Ramos (cell line): ENCODE data around the gene CAMK1G.

Source experiments
- in situ Hi-C: fragments of 300-500 bp; cut with MboI; formaldehyde crosslinking; loops from one replicate; pipeline ENCODE4 v1.14.3; 2022; ENCODE audit warnings: low sequenced_read_pairs; ENCODE audit not compliant: unreplicated experiment

CAMK1G gene

DNA sequence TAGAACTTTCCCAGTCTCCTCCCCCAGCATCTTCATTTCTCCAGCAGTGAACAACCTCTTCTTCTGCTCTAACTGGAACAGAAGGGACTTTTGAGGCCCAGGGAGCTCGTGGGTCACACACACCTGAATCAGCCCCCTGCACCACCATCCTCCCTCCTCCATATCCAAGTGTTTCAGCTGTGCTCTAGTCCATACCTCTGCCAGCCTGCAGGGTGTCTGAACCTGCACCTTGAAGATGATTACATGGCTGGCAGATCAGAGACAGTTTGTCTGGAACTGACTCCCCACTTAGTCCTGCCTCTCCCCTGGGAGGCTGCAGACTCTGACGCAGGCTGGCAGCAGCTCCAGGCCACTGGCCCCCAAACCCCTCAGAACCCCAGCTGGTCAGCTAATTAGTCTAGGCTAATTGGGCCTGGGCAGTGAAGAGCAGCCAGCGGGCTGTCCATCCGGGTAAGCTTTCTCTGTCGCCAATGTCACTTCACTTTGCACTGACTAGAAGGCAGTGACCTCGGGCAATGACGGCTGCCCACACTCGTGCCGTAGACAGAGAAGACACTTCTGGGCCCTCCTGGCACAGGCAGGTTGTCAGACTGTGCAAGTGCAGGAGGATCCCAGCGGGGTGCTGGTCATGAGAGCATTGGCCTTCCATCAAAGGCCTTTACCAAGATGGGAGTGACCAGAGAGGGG, 12.2 kb downstream of the CAMK1G start:
- in situ Hi-C loops = no loop called here

DNA sequence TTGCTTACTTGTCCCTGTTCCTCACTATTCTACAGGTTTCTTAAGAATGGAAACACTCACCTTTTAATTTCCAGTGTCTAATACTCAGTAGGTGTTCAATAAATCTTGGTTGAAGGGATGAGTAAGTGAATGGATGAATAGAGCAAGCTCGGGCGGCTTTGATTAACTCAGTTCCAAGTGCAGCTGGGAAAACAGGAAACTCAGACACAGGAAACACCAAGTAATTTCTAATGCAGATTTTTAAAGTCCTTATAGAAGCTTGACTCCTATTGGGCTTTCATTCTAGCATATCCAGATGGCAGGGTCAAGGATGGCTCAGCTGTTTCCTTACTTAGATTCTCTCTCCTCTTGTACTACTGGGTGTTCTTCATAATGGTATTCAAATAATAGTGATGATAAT, 14.0 kb downstream of the CAMK1G start:
- in situ Hi-C loops = no loop called here

DNA sequence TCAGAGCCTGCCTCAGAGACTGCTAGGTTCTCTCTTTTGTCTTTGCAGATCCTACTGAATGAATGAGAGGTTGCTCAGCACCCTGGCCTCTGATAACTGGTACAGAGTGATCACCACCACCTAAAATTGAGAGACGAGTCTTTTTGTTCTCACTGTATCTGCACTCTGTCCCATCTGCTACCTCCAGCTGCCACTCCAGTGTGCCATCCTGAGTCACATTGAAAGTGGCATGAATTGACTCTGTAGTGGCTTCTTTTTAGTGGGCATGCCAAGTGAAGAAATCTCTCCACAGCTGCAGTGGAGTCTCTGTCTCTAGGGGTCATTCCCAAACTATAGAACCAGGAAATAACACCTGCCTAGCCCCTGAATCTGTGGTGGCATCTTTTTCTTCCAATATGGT, 14.7 kb downstream of the CAMK1G start:
- in situ Hi-C loops = no loop called here

DNA sequence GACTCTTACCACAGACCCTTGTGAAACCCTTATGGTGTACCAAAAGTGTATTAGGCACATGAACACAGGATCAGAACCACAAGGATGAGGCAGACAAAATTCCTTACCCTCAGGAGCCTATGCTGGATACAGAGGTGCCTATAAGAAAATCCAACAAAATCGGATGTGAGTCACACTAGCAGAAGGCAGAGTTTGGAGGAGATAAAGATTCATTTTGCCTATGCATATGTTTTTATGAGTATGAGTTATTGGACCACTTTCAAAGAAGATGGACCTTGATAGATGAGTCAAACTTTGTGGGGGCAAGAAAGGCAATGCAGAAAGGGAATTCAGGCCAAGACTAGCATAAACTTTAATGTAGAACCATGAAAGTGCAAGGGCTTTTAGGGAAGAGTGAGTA, 17.0 kb downstream of the CAMK1G start:
- in situ Hi-C loops = no loop called here

DNA sequence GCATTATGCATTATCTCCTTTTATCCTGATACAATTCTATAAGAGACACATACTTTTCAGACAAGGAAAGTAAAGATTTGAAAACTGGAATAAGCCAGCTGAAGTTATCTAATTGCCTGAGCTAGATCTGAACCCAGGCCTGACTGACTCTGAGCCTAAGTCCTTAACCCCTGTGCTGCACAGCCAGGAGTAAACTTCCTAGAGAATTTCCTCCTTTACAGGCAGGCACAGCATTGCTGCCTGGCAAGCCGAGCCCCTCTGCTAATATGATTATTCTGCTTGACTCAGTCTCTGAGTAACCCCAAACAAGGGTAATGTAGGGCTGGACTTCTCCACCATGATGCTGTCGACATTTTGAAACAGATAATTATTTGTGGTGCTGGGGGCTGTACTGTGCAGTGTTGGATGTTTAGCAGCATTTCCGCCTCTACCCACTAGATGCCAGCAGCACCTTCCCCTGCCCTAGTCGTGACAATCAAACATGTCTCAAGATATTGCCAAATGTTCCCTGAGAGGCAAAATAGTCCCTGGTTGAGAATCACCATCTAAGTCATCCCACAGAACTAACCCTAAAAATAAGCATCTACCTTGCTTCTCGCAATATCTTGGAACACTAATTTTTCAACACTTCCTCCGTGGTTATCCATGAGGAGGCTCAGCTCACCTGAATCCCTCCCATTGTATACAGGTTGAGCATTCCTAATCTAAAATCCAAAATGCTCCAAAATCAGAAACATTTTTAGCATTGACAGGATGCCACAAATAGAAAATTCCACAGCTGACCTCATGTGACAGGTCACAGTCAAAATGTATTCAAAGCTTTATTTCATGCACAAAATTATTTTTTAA, 18.5 kb downstream of the CAMK1G start:
- in situ Hi-C loops = no loop called here

DNA sequence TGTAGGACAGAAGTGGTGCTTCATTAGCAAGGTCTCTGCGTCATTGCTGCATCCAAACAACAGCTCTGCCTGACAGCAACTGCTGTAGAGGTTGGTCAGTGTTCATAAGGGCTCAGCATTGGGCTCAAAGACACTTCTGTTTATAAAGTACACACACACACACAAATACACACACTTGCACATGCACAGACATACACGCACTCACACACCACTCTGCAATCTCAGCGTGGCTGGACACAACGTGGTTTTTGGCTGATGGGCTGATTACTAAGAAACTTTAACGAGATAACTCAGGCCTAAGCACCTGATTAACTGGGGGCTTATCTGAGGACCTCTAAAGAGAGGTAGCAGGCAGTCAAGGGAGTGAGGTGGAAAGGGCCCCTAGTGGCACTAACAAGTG, 20.4 kb downstream of the CAMK1G start:
- in situ Hi-C loops = no loop called here

DNA sequence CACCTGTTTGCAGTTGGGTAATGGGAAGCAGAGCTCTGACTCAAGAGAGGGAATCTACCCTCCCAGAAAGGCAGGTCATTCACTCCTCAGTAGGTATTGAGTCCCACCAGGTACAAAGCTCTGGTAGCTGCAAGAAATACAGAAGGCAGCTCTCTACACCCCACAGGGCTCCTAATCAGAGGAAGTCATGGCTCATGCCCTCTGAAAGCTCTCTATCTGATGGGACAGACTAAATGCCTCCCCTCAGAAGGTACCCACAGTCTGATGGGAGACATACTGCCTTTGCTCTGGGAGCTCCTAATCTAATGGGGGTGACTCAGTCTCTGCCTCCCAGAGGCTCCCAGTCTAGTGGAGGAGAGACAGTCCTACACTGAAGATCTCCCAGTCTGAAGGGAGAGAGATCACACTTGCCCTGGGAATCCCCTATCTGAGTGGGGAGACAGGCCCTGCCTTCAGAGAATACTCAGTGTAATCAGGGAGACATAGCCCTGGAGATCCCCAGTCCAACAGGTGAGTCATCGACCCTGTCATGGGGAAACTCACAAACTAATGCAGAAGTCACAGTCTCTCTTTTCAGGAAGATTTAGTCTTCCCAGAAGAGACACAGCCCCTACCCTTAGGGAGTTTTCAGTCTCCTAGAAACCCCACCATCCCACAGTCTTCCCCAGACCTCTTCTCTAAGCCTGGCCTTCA, 23.7 kb downstream of the CAMK1G start:
- in situ Hi-C loops = no loop called here

DNA sequence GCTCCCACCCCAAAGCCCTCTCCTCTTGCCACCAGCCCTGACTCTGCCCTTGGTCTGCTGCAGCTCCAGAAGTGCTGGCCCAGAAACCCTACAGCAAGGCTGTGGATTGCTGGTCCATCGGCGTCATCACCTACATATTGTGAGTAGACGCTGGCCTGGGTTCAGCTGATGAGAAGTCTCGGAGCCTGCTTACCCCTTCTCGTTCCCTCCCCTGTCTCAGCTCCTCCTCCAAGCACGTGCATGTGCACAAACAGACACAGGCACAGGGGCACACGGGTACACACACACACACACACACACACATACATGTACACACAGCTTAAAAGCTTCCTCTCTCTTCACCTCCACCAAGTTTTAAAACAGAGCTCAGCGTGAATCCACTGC, 24.3 kb downstream of the CAMK1G start:
- in situ Hi-C loops = no loop called here

DNA sequence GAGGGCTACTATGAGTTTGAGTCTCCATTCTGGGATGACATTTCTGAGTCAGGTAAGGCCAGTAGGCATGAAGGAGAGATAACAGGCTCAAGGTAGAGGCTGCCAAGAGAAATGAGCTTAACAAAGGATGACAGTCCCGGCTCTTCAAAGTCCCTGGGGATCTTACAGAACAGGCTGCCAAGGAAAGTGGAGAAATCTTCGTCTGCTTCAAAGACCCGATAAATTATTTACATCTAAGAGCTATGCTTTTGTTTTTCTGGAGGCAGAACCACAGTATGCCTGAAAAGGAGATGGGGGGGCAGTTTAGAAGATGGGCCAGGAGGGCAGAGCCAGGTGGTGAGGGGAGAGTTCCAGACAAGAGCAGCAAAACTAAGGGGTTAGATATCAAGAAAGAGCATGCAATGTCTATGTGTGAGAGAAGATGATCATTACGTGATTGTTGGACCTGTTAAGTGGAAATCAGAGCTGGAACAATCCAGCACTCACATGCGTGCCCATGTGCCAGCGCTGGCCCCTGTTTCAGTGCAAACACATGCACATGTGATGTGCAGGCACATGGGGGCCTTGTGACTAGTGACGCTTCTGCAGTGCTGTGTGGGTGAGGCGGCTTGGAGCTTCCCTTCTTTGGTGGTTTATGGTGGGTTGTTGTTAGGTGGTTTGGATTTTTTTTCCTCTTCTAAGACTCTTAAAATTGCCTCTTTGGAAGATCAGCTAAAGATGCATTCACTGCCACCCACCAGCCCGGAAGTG, 25.7 kb downstream of the CAMK1G start:
- in situ Hi-C loops = no loop called here

DNA sequence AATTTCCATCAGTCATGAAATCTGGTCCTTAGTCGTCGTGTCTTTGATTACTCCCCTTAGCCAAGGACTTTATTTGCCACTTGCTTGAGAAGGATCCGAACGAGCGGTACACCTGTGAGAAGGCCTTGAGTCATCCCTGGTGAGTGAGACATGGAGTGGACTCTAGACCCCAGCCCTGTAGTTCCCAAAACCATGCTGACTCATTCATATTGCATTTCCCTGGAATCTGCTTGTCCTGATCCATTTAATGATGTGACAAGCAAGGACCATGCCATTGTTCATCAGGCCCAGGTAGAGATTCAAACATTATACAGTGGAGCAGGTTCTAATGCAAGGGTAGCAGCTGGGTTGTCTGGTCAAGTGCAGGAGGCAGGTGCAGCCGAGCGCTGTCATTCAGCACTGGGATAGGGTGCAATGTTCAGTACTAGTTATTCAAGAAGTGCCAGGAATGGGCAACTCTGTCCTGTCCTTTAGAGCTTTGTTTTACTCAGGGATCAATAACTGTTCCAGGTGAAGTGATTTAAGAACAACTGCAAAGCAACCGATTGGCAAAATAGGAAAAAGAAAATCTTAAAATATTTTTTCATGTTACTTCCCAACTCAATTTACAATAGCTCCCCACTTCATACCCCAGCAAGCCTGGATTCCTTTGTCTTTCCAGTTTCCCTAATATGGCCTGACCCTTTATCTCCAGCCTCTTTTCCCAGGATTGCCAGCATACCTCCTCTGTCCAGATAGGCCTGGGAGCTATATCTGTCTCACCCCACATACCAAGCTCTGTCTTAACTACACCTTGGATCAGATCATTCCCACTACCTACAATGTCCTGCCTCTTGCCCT, 26.5 kb downstream of the CAMK1G start:
- in situ Hi-C loops = no loop called here

DNA sequence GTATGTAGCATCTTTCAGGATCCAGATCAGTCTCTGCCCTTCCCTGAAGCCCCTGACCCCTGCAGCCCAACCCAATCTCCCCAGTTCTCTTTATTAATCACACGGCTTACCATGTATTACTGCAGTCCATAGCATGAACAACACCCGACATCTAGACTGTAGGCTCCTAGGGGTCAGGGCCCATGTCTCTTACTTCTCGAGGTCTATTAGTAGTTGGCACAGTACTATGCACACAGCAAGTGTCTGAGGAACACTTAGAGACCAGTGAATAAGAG, 27.1 kb downstream of the CAMK1G start:
- in situ Hi-C loops = no loop called here

DNA sequence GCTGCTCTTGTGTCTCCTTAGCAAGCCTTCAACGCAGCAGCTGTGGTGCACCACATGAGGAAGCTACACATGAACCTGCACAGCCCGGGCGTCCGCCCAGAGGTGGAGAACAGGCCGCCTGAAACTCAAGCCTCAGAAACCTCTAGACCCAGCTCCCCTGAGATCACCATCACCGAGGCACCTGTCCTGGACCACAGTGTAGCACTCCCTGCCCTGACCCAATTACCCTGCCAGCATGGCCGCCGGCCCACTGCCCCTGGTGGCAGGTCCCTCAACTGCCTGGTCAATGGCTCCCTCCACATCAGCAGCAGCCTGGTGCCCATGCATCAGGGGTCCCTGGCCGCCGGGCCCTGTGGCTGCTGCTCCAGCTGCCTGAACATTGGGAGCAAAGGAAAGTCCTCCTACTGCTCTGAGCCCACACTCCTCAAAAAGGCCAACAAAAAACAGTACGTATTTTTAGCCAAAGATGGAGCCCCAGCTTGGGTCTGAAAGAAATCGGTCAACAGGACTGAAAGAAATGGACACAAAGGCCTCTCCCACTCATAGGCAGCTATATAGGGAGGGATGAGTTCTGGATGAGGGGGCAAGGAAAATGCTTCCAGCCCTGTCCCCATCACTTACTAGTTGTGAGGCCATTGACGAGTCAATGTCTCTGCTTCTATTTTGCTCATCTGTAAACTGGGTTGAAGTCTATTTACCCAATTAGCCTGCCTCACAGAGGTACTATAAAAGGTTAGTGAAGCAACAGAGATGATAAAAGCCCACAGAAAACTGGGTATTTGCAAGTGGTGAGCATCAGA, 28.5 kb downstream of the CAMK1G start:
- in situ Hi-C loops = no loop called here

DNA sequence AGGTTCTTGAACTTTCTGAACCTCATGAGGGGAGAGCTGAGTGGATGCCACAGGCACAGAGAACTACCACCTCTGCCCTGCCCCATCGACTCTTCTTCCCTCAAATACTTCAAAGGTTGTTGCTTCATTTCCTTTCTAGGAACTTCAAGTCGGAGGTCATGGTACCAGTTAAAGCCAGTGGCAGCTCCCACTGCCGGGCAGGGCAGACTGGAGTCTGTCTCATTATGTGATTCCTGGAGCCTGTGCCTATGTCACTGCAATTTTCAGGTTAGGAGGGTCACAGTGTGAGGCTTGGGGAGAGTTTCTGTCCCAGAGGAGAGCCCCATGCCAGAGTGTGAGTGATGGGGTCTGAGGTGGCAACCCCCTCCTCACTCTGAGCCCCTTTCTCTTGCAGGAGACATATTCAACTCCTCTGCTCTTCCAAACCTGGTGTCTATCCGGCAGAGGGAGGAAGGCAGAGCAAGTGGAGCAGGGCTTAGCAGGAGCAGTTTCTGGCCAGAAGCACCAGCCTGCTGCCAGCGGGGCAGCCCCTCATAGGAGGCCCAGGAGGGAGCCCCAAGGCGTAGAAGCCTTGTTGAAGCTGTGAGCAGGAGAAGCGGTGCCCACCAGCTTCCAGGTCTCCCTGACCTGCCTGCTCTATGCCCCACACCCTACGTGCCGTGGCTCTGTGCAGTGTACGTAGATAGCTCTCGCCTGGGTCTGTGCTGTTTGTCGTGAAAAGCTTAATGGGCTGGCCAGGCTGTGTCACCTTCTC, 29.3 kb downstream of the CAMK1G start:
- in situ Hi-C loops = no loop called here

DNA sequence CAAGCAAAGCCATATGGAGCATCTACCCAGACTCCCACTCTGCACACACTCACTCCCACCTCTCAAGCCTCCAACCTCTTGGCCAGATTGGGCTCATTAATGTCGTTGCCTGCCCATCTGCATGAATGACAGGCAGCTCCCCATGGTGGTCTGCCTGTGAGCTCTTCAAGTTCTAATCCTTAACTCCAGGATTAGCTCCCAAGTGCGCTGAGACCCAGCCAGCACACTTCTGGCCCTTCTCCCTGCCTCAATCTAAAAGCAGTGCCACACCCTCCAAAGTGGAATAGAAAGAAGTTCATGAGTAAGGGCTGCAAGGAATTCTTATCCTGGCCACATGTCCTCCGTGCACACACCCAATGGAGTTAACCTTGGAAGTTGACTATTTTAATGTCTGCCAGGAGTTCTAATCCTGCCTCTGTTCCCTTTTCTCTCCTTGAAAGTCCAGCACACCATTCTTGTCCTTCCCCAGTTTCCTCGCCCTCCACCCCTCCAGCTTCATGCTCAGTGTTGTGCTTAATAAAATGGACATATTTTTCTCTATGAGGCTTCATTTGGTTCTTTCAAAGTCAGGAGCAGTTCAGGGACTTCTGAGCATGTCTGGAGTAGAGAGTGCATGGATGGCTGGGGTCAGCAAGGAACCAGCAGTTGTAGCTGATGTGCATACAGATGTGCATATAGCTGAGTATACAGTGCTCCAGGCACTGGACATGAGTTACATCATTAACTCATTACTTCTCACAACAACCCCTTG, 30.1 kb downstream of the CAMK1G start:
- in situ Hi-C loops = no loop called here

DNA sequence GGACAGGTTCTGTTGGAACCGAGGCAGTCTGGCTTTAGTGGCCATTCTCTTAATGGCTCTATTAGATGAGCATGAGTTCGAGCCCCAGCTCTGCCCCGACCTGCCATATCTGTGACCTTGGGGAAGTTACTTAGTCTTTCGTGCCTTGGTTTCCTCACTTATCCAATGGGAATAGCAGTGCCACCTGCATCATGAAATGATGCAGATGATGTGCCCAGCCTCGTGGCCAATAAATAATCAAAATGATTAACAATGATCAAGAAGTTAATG, 30.6 kb downstream of the CAMK1G start:
- in situ Hi-C loops = no loop called here

DNA sequence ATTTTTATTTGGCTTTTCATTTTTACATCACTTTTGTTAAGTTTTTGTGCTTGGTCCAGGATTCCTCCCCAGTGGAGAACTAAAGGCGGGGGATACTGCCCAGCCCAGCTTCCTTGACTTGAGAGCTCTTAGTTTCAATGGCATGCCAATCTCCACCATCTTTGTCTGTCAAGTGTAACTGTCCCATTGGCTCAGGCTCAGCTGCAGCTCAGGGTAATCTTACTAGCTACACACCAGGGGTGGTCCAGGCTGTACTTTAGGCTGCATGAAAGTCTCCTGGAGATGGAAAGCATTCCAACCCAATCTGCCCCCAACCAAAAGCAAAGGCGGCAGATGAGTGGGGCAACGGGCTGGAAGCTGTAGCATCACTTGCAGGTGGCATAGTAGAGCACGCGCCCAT, 31.4 kb downstream of the CAMK1G start:
- in situ Hi-C loops = no loop called here

DNA sequence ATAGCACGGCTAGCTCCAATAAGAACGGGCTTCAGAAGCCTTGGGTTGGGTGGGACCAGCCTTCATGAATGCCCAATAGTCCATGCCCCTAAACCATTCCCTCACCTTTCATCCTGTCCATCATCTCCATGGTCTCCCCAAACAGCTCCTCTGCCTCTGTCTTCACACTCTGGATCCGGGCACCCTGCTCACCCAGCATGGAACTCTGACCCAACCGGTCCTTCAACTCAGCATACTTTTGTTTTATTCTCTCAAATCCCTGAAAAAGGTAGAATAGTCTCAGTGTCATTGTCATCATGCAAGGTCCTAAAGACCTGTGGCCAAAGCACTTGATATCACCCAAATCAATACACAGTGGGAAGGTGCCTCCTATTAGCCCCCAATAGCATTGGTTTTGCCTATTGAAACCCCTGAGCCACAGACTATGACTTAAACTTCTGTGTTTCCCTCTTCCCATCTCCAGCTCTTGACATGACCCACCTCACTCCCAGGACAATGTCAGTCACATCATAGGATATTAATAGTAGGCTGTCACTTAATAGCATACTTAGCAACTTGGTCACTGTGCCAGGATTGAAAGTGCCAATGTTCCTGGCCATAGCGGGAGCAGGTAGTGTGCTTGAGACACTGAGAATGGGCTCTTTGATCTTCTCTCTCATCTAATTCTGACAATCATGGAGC, 33.0 kb downstream of the CAMK1G start:
- in situ Hi-C loops = no loop called here
